ENCODE data around the gene TRPM4. TPM values are rescaled to one million over a fixed set of nuclear protein-coding genes. Genes with fewer than 3 reads are reported as not detected.

The TRPM4 gene
- total and polyA plus RNA-seq, 9 donors: 13.1 to 52.5 (median 33.8) TPM

- H3K27ac ChIP-seq (ENCODE audit: low read length): no peak overlapping the region
Observed at GRCh38 chr19:49256691-49257090, 99.1 kb downstream of the TRPM4 start.

More at GRCh38 chr19:49256691-49257090, 99.1 kb downstream of the TRPM4 start:
- peak; percentile 18 for DNase-seq
- WGBS (ENCODE audit: insufficient coverage): 40% methylated on average over 1 of the region's 3 CpGs
- no peak overlapping the region for H3K4me3 ChIP-seq (ENCODE audit: low read length)
- H3K4me1 ChIP-seq (ENCODE audit: control insufficient read depth, insufficient read depth, low read length): no peaks in the 10 kb centered on the region
- H3K27me3 ChIP-seq (ENCODE audit: control insufficient read depth, insufficient read depth, low read length): no peaks in the 10 kb centered on the region
- no peaks in the 10 kb centered on the region for H3K36me3 ChIP-seq (ENCODE audit: control insufficient read depth, insufficient read depth, low read length)
- peaks cover 8% of the 10 kb centered on the region for H3K9me3 ChIP-seq (replicated peaks; ENCODE audit: control insufficient read depth, low read depth, low read length)

Other genes starting within 250 kb of the TRPM4 start
- 0.31 TPM for gene DHDH, start 224.1 kb upstream of the TRPM4 start, total RNA-seq
- gene DHDH, start 224.1 kb upstream of the TRPM4 start, polyA plus RNA-seq (ENCODE audit: insufficient read depth in 1 of 8, insufficient read length in 8 of 8, low replicate concordance in 1 of 8): 1 to 10 TPM in 1 of 8 donors, under 1 TPM in 7; 0.20 to 1.9 (median 0.42) TPM
- 27.1 TPM for gene BAX, start 202.9 kb upstream of the TRPM4 start, total RNA-seq
- gene BAX, start 202.9 kb upstream of the TRPM4 start, polyA plus RNA-seq (ENCODE audit: insufficient read depth in 1 of 8, insufficient read length in 8 of 8, low replicate concordance in 1 of 8): 10 to 100 TPM; 33.9 to 52.4 (median 44.7) TPM
- 786 TPM for gene FTL, start 192.5 kb upstream of the TRPM4 start, total RNA-seq
- gene FTL, start 192.5 kb upstream of the TRPM4 start, polyA plus RNA-seq (ENCODE audit: insufficient read depth in 1 of 8, insufficient read length in 8 of 8, low replicate concordance in 1 of 8): 100 to 1,000 TPM; 576 to 914 (median 741) TPM
- gene GYS1, start 164.5 kb upstream of the TRPM4 start, total RNA-seq: 43.8 TPM
- gene GYS1, start 164.5 kb upstream of the TRPM4 start, polyA plus RNA-seq (ENCODE audit: insufficient read depth in 1 of 8, insufficient read length in 8 of 8, low replicate concordance in 1 of 8): 10 to 100 TPM; 47.3 to 87.3 (median 65.3) TPM
- 63.8 TPM for gene RUVBL2, start 163.9 kb upstream of the TRPM4 start, total RNA-seq
- gene RUVBL2, start 163.9 kb upstream of the TRPM4 start, polyA plus RNA-seq (ENCODE audit: insufficient read depth in 1 of 8, insufficient read length in 8 of 8, low replicate concordance in 1 of 8): 10 to 100 TPM; 55.3 to 72.5 (median 66.9) TPM
- not detected for gene LHB, start 140.7 kb upstream of the TRPM4 start, total RNA-seq
- gene LHB, start 140.7 kb upstream of the TRPM4 start, polyA plus RNA-seq (ENCODE audit: insufficient read depth in 1 of 8, insufficient read length in 8 of 8, low replicate concordance in 1 of 8): not detected
- gene CGB3, start 133.5 kb upstream of the TRPM4 start, total RNA-seq: 0.22 TPM
- under 1 TPM in 2 of 8 donors, not detected in 6; 0.57 to 0.60 TPM for gene CGB3, start 133.5 kb upstream of the TRPM4 start, polyA plus RNA-seq (ENCODE audit: insufficient read depth in 1 of 8, insufficient read length in 8 of 8, low replicate concordance in 1 of 8)
- gene CGB2, start 125.9 kb upstream of the TRPM4 start, total RNA-seq: not detected
- under 1 TPM in 1 of 8 donors, not detected in 7; 0.27 TPM for gene CGB2, start 125.9 kb upstream of the TRPM4 start, polyA plus RNA-seq (ENCODE audit: insufficient read depth in 1 of 8, insufficient read length in 8 of 8, low replicate concordance in 1 of 8)
- not detected for gene CGB1, start 120.9 kb upstream of the TRPM4 start, total RNA-seq
- not detected for gene CGB1, start 120.9 kb upstream of the TRPM4 start, polyA plus RNA-seq (ENCODE audit: insufficient read depth in 1 of 8, insufficient read length in 8 of 8, low replicate concordance in 1 of 8)
- 0.40 TPM for gene CGB5, start 113.9 kb upstream of the TRPM4 start, total RNA-seq
- 1 to 10 TPM in 1 of 8 donors, under 1 TPM in 2, not detected in 5; 0.23 to 1.4 (median 0.63) TPM for gene CGB5, start 113.9 kb upstream of the TRPM4 start, polyA plus RNA-seq (ENCODE audit: insufficient read depth in 1 of 8, insufficient read length in 8 of 8, low replicate concordance in 1 of 8)
- 0.31 TPM for gene CGB8, start 108.7 kb upstream of the TRPM4 start, total RNA-seq
- under 1 TPM in 4 of 8 donors, not detected in 4; 0.20 to 0.58 (median 0.25) TPM for gene CGB8, start 108.7 kb upstream of the TRPM4 start, polyA plus RNA-seq (ENCODE audit: insufficient read depth in 1 of 8, insufficient read length in 8 of 8, low replicate concordance in 1 of 8)
- gene CGB7, start 100.0 kb upstream of the TRPM4 start, total RNA-seq: 0.53 TPM
- 1 to 10 TPM in 4 of 8 donors, under 1 TPM in 4; 0.34 to 1.4 (median 0.87) TPM for gene CGB7, start 100.0 kb upstream of the TRPM4 start, polyA plus RNA-seq (ENCODE audit: insufficient read depth in 1 of 8, insufficient read length in 8 of 8, low replicate concordance in 1 of 8)
- gene NTF4, start 93.0 kb upstream of the TRPM4 start, total RNA-seq: 1.6 TPM
- 1 to 10 TPM; 2.5 to 5.2 (median 3.6) TPM for gene NTF4, start 93.0 kb upstream of the TRPM4 start, polyA plus RNA-seq (ENCODE audit: insufficient read depth in 1 of 8, insufficient read length in 8 of 8, low replicate concordance in 1 of 8)
- 2.8 TPM for gene KCNA7, start 85.1 kb upstream of the TRPM4 start, total RNA-seq
- gene KCNA7, start 85.1 kb upstream of the TRPM4 start, polyA plus RNA-seq (ENCODE audit: insufficient read depth in 1 of 8, insufficient read length in 8 of 8, low replicate concordance in 1 of 8): 1 to 10 TPM; 4.4 to 8.1 (median 6.4) TPM
- gene SNRNP70, start 72.3 kb upstream of the TRPM4 start, total RNA-seq: 157 TPM
- 100 to 1,000 TPM; 173 to 276 (median 221) TPM for gene SNRNP70, start 72.3 kb upstream of the TRPM4 start, polyA plus RNA-seq (ENCODE audit: insufficient read depth in 1 of 8, insufficient read length in 8 of 8, low replicate concordance in 1 of 8)
- gene LIN7B, start 43.4 kb upstream of the TRPM4 start, total RNA-seq: 11.6 TPM
- 10 to 100 TPM in 6 of 8 donors, 1 to 10 TPM in 2; 9.6 to 14.4 (median 11.2) TPM for gene LIN7B, start 43.4 kb upstream of the TRPM4 start, polyA plus RNA-seq (ENCODE audit: insufficient read depth in 1 of 8, insufficient read length in 8 of 8, low replicate concordance in 1 of 8)
- gene C19orf73, start 38.6 kb upstream of the TRPM4 start, total RNA-seq: 0.35 TPM
- gene C19orf73, start 38.6 kb upstream of the TRPM4 start, polyA plus RNA-seq (ENCODE audit: insufficient read depth in 1 of 8, insufficient read length in 8 of 8, low replicate concordance in 1 of 8): 1 to 10 TPM in 2 of 8 donors, under 1 TPM in 6; 0.33 to 1.2 (median 0.72) TPM
- 5.5 TPM for gene PPFIA3, start 38.2 kb upstream of the TRPM4 start, total RNA-seq
- 10 to 100 TPM in 1 of 8 donors, 1 to 10 TPM in 7; 7.2 to 11.1 (median 8.3) TPM for gene PPFIA3, start 38.2 kb upstream of the TRPM4 start, polyA plus RNA-seq (ENCODE audit: insufficient read depth in 1 of 8, insufficient read length in 8 of 8, low replicate concordance in 1 of 8)
- gene HRC, start 2.4 kb upstream of the TRPM4 start, total RNA-seq: 105 TPM
- gene HRC, start 2.4 kb upstream of the TRPM4 start, polyA plus RNA-seq (ENCODE audit: insufficient read depth in 1 of 8, insufficient read length in 8 of 8, low replicate concordance in 1 of 8): 100 to 1,000 TPM; 106 to 172 (median 135) TPM
- gene SLC6A16, start 167.4 kb downstream of the TRPM4 start, total RNA-seq: 0.49 TPM
- gene SLC6A16, start 167.4 kb downstream of the TRPM4 start, polyA plus RNA-seq (ENCODE audit: insufficient read depth in 1 of 8, insufficient read length in 8 of 8, low replicate concordance in 1 of 8): 1 to 10 TPM in 7 of 8 donors, under 1 TPM in 1; 0.50 to 3.2 (median 1.3) TPM
- 1.1 TPM for gene CD37, start 177.6 kb downstream of the TRPM4 start, total RNA-seq
- gene CD37, start 177.6 kb downstream of the TRPM4 start, polyA plus RNA-seq (ENCODE audit: insufficient read depth in 1 of 8, insufficient read length in 8 of 8, low replicate concordance in 1 of 8): 10 to 100 TPM; 15.3 to 27.7 (median 22.9) TPM
- 43.0 TPM for gene TEAD2, start 204.6 kb downstream of the TRPM4 start, total RNA-seq
- 10 to 100 TPM; 56.7 to 82.6 (median 74.2) TPM for gene TEAD2, start 204.6 kb downstream of the TRPM4 start, polyA plus RNA-seq (ENCODE audit: insufficient read depth in 1 of 8, insufficient read length in 8 of 8, low replicate concordance in 1 of 8)
- gene DKKL1, start 206.1 kb downstream of the TRPM4 start, total RNA-seq: 1.4 TPM
- 1 to 10 TPM; 1.6 to 4.0 (median 3.1) TPM for gene DKKL1, start 206.1 kb downstream of the TRPM4 start, polyA plus RNA-seq (ENCODE audit: insufficient read depth in 1 of 8, insufficient read length in 8 of 8, low replicate concordance in 1 of 8)
- gene KASH5, start 230.5 kb downstream of the TRPM4 start, total RNA-seq: not detected
- gene KASH5, start 230.5 kb downstream of the TRPM4 start, polyA plus RNA-seq (ENCODE audit: insufficient read depth in 1 of 8, insufficient read length in 8 of 8, low replicate concordance in 1 of 8): under 1 TPM in 3 of 8 donors, not detected in 5; 0.14 to 0.25 (median 0.23) TPM